Sigmoid colon (tissue), 7 donors: ENCODE measurements around the gene PXDN. TPM values are rescaled to one million over a fixed set of nuclear protein-coding genes. Genes with fewer than 3 reads are reported as not detected.
A peak's percentile ranks its signal among the peaks of the same experiment; 100 is the strongest.

ENCODE experiments used
- DNase-seq: peaks from one replicate; pipeline ENCODE4 v3.0.0-alpha.2; 2019
- H3K27ac ChIP-seq, 4 donors: fragments of 200-600 bp; sonication (generic); one replicate each; pipeline ENCODE4 v1.5.1; 2016 to 2019; ENCODE audit warnings: mild to moderate bottlenecking in 1 of 4
- H3K27me3 ChIP-seq, 3 donors: fragments of 200-600 bp; sonication (generic); one replicate each; pipeline ENCODE4 v1.5.1; 2019; ENCODE audit warnings: mild to moderate bottlenecking in 1 of 3
- H3K36me3 ChIP-seq, 4 donors: fragments of 200-600 bp; sonication (generic); one replicate each; pipeline ENCODE4 v1.5.1; 2016 to 2019
- H3K4me1 ChIP-seq, 4 donors: fragments of 200-600 bp; sonication (generic); one replicate each; pipeline ENCODE4 v1.5.1; 2017 to 2019
- H3K4me3 ChIP-seq, 4 donors: fragments of 200-600 bp; sonication (generic); one replicate each; pipeline ENCODE4 v1.5.1; 2017 to 2019; ENCODE audit warnings: mild to moderate bottlenecking in 2 of 4, moderate library complexity in 1 of 4
- H3K9me3 ChIP-seq, 4 donors: fragments of 200-600 bp in 3 of 4; sonication (generic) in 3 of 4; one replicate each; pipeline versions ENCODE4 v1.5.1 to v1.6.1; 2013 to 2019
- CTCF ChIP-seq, 4 experiments: fragments of 450-650 bp in 3 of 4; fragments of 200-600 bp in 1 of 4; IDR thresholded peaks; one replicate each; pipeline ENCODE4 v1.5.1; 2016 to 2019; ENCODE audit warnings: antibody characterized with exemption in 4 of 4, mild to moderate bottlenecking in 3 of 4, moderate library complexity in 2 of 4
- EP300 ChIP-seq, 4 donors: sonication (generic); formaldehyde crosslinking; IDR thresholded peaks; one replicate each; pipeline ENCODE4 v1.6.1; 2017; ENCODE audit warnings: antibody characterized with exemption in 4 of 4
- POLR2A ChIP-seq, 2 donors: fragments of 450-650 bp; IDR thresholded peaks; one replicate each; pipeline ENCODE4 v1.6.1; 2016; ENCODE audit warnings: antibody characterized with exemption in 2 of 2, mild to moderate bottlenecking in 2 of 2, moderate library complexity in 2 of 2
- POLR2AphosphoS5 ChIP-seq, 4 donors: sonication (generic); formaldehyde crosslinking; IDR thresholded peaks; one replicate each; pipeline ENCODE4 v1.6.1; 2017; ENCODE audit warnings: antibody characterized with exemption in 4 of 4
- WGBS, 2 donors: extraction: QIAGEN DNeasy Blood & Tissue Kit; methylation state at CpG; one replicate each; pipeline ENCODE4 v1.1.7; 2013; 5-methylcytosine and 5-hydroxymethylcytosine counted together
- intact Hi-C: fragments of 100-400 bp; cut with DNase I; formaldehyde crosslinking; loops from one replicate; pipeline ENCODE4 v1.15.1; 2023
- polyA plus RNA-seq, 3 donors: library from polyadenylated mRNA; stranded (reverse); fragments of 200-250 nt; gene quantifications; one replicate each; pipeline ENCODE4 v1.2.3, GENCODE V29; 2013
- total RNA-seq, 4 donors: library from RNA; depleted of rRNA; stranded (reverse); fragments of >200 nt; gene quantifications; one replicate each; pipeline ENCODE4 v1.1.0, GENCODE V29; 2016
- donor health status: healthy with polysubstance abuse.
- donor health status: Bipolar disorder and iron deficiency.
- donor health status: healthy.

The PXDN gene
- total and polyA plus RNA-seq, 7 donors, result 1.2 to 126 (median 34.4) TPM

GRCh38 chr2:1751767-1752725, 7.7 kb upstream of the PXDN start:
- Histone ChIP-seq H3K27me3 (no peaks in the 10 kb centered on the region), H3K36me3 (no peaks in the 10 kb centered on the region), H3K4me1 (peaks cover 0 to 22% (median 11%) of the 10 kb centered on the region in 4 donors), H3K27ac (no peak overlapping the region), H3K4me3 (no peak overlapping the region), H3K9me3 (peaks cover 0 to 5% (median 0%) of the 10 kb centered on the region in 4 donors)
- no peak for TF ChIP-seq CTCF (IDR thresholded peaks at IDR 0.05)
- no peak for TF ChIP-seq POLR2AphosphoS5 (IDR thresholded peaks at IDR 0.05)
- no peak for TF ChIP-seq POLR2A (IDR thresholded peaks at IDR 0.05)
- no peak for TF ChIP-seq EP300 (IDR thresholded peaks at IDR 0.05)
- no peak for DNase-seq
- WGBS, 2 donors, result 78 to 81% methylated on average over 21 of the region's 21 CpGs
- intact Hi-C loops, result no loop called here

GRCh38 chr2:1750933-1751766, 6.8 kb upstream of the PXDN start:
- DNase-seq, result peak; percentile 90
- Histone ChIP-seq H3K27ac (peak overlapping the region in 2 of 4 donors; percentile 43 to 56), H3K36me3 (no peaks in the 10 kb centered on the region), H3K4me1 (peaks cover 0 to 19% (median 9%) of the 10 kb centered on the region in 4 donors), H3K4me3 (no peak overlapping the region), H3K9me3 (peaks cover 0 to 5% (median 0%) of the 10 kb centered on the region in 4 donors), H3K27me3 (no peaks in the 10 kb centered on the region)
- intact Hi-C loops, result no loop called here
- TF ChIP-seq POLR2AphosphoS5 (IDR thresholded peaks at IDR 0.05) (no peak), CTCF (IDR thresholded peaks at IDR 0.05) (peak; percentile 74 to 85 (median 83))
- 36 to 50% methylated on average over 24 of the region's 24 CpGs for WGBS, 2 donors

GRCh38 chr2:1750270-1750932, 6.1 kb upstream of the PXDN start:
- Histone ChIP-seq H3K27ac (peak overlapping the region in 2 of 4 donors; percentile 43 to 56), H3K4me3 (no peak overlapping the region), H3K9me3 (peaks cover 0 to 5% (median 0%) of the 10 kb centered on the region in 4 donors), H3K4me1 (peaks cover 0 to 19% (median 12%) of the 10 kb centered on the region in 4 donors), H3K36me3 (no peaks in the 10 kb centered on the region), H3K27me3 (no peaks in the 10 kb centered on the region)
- intact Hi-C loops, result no loop called here
- WGBS, 2 donors, result 21 to 32% methylated on average over 5 of the region's 5 CpGs
- no peak for DNase-seq
- TF ChIP-seq POLR2AphosphoS5 (IDR thresholded peaks at IDR 0.05) (no peak), EP300 (IDR thresholded peaks at IDR 0.05) (no peak), POLR2A (IDR thresholded peaks at IDR 0.05) (no peak), CTCF (IDR thresholded peaks at IDR 0.05) (no peak)

- H3K27ac ChIP-seq, result no peak overlapping the region
- TF ChIP-seq POLR2AphosphoS5 (IDR thresholded peaks at IDR 0.05) (no peak), EP300 (IDR thresholded peaks at IDR 0.05) (no peak), CTCF (IDR thresholded peaks at IDR 0.05) (no peak), POLR2A (IDR thresholded peaks at IDR 0.05) (no peak)
- H3K4me3 ChIP-seq, result no peak overlapping the region
- DNase-seq, result no peak
- H3K36me3 ChIP-seq, result no peaks in the 10 kb centered on the region
- WGBS, 2 donors, result 79 to 86% methylated on average over 9 of the region's 9 CpGs
- H3K27me3 ChIP-seq, result no peaks in the 10 kb centered on the region
- intact Hi-C loops, result loop anchor here (5.0 kb wide), 1 partner anchor 197 kb away; no protein-coding TSS in a partner anchor
- H3K9me3 ChIP-seq, result peaks cover 0 to 5% (median 0%) of the 10 kb centered on the region in 4 donors
- peaks cover 0 to 22% (median 16%) of the 10 kb centered on the region in 4 donors for H3K4me1 ChIP-seq
Measured at GRCh38 chr2:1749489-1750119, 5.3 kb upstream of the PXDN start.
